HEK293 (cell line): ENCODE measurements around the gene TMEM134.
A peak's percentile ranks its signal among the peaks of the same experiment; 100 is the strongest.

ENCODE experiments used
- CTCF ChIA-PET: fragments of 350-600 bp; formaldehyde crosslinking; extraction: SDS; loops from one replicate; lab custom pipeline; 2021; ENCODE audit warnings: antibody characterized with exemption; lab: Yijun Ruan, JAX
- POLR2A ChIA-PET: fragments of 300-600 bp; formaldehyde crosslinking; extraction: SDS; loops from one replicate; lab custom pipeline; 2020; ENCODE audit warnings: antibody characterized with exemption, inconsistent platforms; lab: Yijun Ruan, JAX
- H3K27ac ChIP-seq: fragments of 200-500 bp; sonication (Bioruptor generic); 2 replicates; pipeline ENCODE4 v1.5.1; 2014; ENCODE audit warnings: low read depth, low read length, control low read depth, inconsistent platforms; ENCODE audit errors: extremely low read depth
- H3K36me3 ChIP-seq, 2 experiments: fragments of 200-500 bp in 1 of 2; sonication (Bioruptor generic) in 1 of 2; 1 replicate in 1 of 2; 2 replicates in 1 of 2; pipeline ENCODE4 v1.5.1; 2014 to 2017; ENCODE audit warnings: inconsistent platforms in 2 of 2, low read length in 2 of 2; ENCODE audit not compliant: control insufficient read depth in 2 of 2, insufficient read depth in 1 of 2
- H3K4me1 ChIP-seq: fragments of 200-500 bp; sonication (Bioruptor generic); 2 replicates; pipeline ENCODE4 v1.5.1; 2014; ENCODE audit warnings: mild to moderate bottlenecking, low read length, inconsistent platforms; ENCODE audit not compliant: control insufficient read depth, insufficient read depth
- H3K4me3 ChIP-seq: 2 replicates; pipeline ENCODE4 v1.5.1; 2011; ENCODE audit warnings: low read depth, mild to moderate bottlenecking, control low read depth, low read length, moderate library complexity
- H3K9me3 ChIP-seq: fragments of 200-500 bp; sonication (Bioruptor generic); 2 replicates; pipeline ENCODE4 v1.5.1; 2014; ENCODE audit warnings: low read depth, low read length, inconsistent platforms; ENCODE audit not compliant: control insufficient read depth, insufficient read depth
- EGR2 ChIP-seq: fragments of 450-650 bp; formaldehyde crosslinking; IDR thresholded peaks from 2 replicates; pipeline ENCODE4 v1.5.1; 2016; ENCODE audit warnings: low read depth, missing biosample characterization, missing genetic modification characterization
- GLIS2 ChIP-seq: fragments of 450-650 bp; formaldehyde crosslinking; IDR thresholded peaks from 2 replicates; pipeline ENCODE4 v1.5.1; 2016; ENCODE audit warnings: missing biosample characterization, missing genetic modification characterization
- SCRT2 ChIP-seq: fragments of 450-650 bp; formaldehyde crosslinking; IDR thresholded peaks from 2 replicates; pipeline ENCODE4 v1.5.1; 2016; ENCODE audit warnings: missing biosample characterization, missing genetic modification characterization
- ZBTB7A ChIP-seq: fragments of 450-650 bp; formaldehyde crosslinking; IDR thresholded peaks from 2 replicates; pipeline ENCODE4 v1.5.1; 2016; ENCODE audit warnings: low read depth, missing biosample characterization, missing genetic modification characterization
- ZNF146 ChIP-seq: fragments of 450-650 bp; formaldehyde crosslinking; IDR thresholded peaks from 2 replicates; pipeline ENCODE4 v1.5.1; 2016; ENCODE audit warnings: missing biosample characterization, missing genetic modification characterization
- ZNF169 ChIP-seq: fragments of 450-650 bp; formaldehyde crosslinking; IDR thresholded peaks from 2 replicates; pipeline ENCODE4 v1.5.1; 2016; ENCODE audit warnings: missing biosample characterization, missing genetic modification characterization
- ZNF18 ChIP-seq: fragments of 450-650 bp; formaldehyde crosslinking; IDR thresholded peaks from 2 replicates; pipeline ENCODE4 v1.5.1; 2016; ENCODE audit warnings: missing biosample characterization, missing genetic modification characterization
- ZNF184 ChIP-seq: fragments of 450-650 bp; IDR thresholded peaks from 2 replicates; pipeline ENCODE4 v1.5.1; 2018; ENCODE audit warnings: missing biosample characterization, mild to moderate bottlenecking, missing genetic modification characterization
- ZNF292 ChIP-seq: fragments of 450-650 bp; formaldehyde crosslinking; IDR thresholded peaks from 2 replicates; pipeline ENCODE4 v1.5.1; 2016; ENCODE audit warnings: low read depth, missing biosample characterization, missing genetic modification characterization, borderline replicate concordance
- ZNF37A ChIP-seq: fragments of 450-650 bp; IDR thresholded peaks from 2 replicates; pipeline ENCODE4 v1.5.1; 2018; ENCODE audit warnings: missing biosample characterization, missing genetic modification characterization
- ZNF426 ChIP-seq: fragments of 450-650 bp; formaldehyde crosslinking; IDR thresholded peaks from 2 replicates; pipeline ENCODE4 v1.5.1; 2017; ENCODE audit warnings: missing biosample characterization, missing genetic modification characterization, mild to moderate bottlenecking, inconsistent platforms, moderate library complexity
- ZNF623 ChIP-seq: fragments of 450-650 bp; formaldehyde crosslinking; IDR thresholded peaks from 2 replicates; pipeline ENCODE4 v1.5.1; 2016; ENCODE audit warnings: missing biosample characterization, missing genetic modification characterization
- ZNF624 ChIP-seq: fragments of 450-650 bp; formaldehyde crosslinking; IDR thresholded peaks from 2 replicates; pipeline ENCODE4 v1.5.1; 2017; ENCODE audit warnings: missing biosample characterization, missing genetic modification characterization
- ZNF658 ChIP-seq: fragments of 450-650 bp; formaldehyde crosslinking; IDR thresholded peaks from 2 replicates; pipeline ENCODE4; 2016; ENCODE audit warnings: missing biosample characterization, missing genetic modification characterization
- ZNF660 ChIP-seq: fragments of 450-650 bp; IDR thresholded peaks from 2 replicates; pipeline ENCODE4 v1.5.1; 2018; ENCODE audit warnings: missing biosample characterization, mild to moderate bottlenecking, missing genetic modification characterization
- ZNF707 ChIP-seq: fragments of 450-650 bp; formaldehyde crosslinking; IDR thresholded peaks from 2 replicates; pipeline ENCODE4 v1.5.1; 2016; ENCODE audit warnings: missing biosample characterization, missing genetic modification characterization
- ZNF837 ChIP-seq: fragments of 450-650 bp; formaldehyde crosslinking; IDR thresholded peaks from 2 replicates; pipeline ENCODE4 v1.5.1; 2016; ENCODE audit warnings: missing biosample characterization, missing genetic modification characterization
- ZSCAN23 ChIP-seq: fragments of 450-650 bp; formaldehyde crosslinking; IDR thresholded peaks from 2 replicates; pipeline ENCODE4 v1.5.1; 2016; ENCODE audit warnings: missing biosample characterization, missing genetic modification characterization
- ZXDB ChIP-seq: fragments of 450-650 bp; formaldehyde crosslinking; IDR thresholded peaks from 2 replicates; pipeline ENCODE4 v1.5.1; 2016; ENCODE audit warnings: missing biosample characterization, missing genetic modification characterization
- TF ChIP-seq, protein P1 (sequence below): sonication (generic); formaldehyde crosslinking; IDR thresholded peaks from 2 replicates; pipeline ENCODE4 v1.8.1; 2022; ENCODE audit warnings: mild to moderate bottlenecking, moderate library complexity, missing genetic modification reagents

TMEM134 gene

DNA sequence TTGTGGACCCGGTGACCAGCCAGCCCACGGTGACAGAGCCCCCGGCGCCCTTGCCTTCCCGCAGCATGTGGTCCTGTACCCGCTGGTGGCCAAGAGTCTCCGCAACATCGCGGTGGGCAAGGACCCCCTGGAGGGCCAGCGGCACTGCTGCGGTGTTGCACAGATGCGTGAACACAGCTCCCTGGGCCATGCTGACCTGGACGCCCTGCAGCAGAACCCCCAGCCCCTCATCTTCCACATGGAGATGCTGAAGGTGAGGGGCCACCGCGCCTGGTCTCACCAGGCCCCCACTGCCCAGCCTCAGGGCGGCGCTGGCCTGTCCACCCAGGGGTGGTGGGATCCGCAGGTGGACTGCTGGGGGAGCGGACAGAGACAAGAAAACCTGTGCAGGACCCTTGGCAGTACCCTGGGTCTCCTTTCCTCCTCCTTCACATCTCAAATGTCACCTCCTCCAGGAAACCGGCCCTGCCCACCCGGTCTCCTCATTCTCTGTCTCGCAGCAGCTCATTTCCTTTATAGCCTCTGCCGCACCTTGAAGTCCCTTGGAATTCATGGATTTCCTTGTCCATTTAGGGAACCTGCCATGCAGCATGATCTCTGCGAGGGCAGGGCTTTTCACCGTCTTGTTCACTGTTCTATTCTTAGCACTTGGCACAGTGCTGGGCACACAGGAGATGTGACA is 20.3 kb upstream of the TMEM134 start:
- TF ChIP-seq ZSCAN23 (no peak), ZNF146 (tag by site-specific recombination) (no peak), EGR2 (tag by site-specific recombination) (no peak), ZNF169 (tag by site-specific recombination) (no peak), GLIS2 (tag by site-specific recombination) (0 out of 2 replicates have a peak, but pooled peaks have one; percentile 4), ZNF426 (tag by site-specific recombination) (no peak), ZNF658 (no peak), ZNF837 (tag by site-specific recombination) (no peak), ZBTB7A (tag by site-specific recombination) (no peak), SCRT2 (tag by site-specific recombination) (0 out of 2 replicates have a peak, but pooled peaks have one; percentile 19), ZNF660 (tag by site-specific recombination) (no peak)
- TF ChIP-seq, protein P1, sequence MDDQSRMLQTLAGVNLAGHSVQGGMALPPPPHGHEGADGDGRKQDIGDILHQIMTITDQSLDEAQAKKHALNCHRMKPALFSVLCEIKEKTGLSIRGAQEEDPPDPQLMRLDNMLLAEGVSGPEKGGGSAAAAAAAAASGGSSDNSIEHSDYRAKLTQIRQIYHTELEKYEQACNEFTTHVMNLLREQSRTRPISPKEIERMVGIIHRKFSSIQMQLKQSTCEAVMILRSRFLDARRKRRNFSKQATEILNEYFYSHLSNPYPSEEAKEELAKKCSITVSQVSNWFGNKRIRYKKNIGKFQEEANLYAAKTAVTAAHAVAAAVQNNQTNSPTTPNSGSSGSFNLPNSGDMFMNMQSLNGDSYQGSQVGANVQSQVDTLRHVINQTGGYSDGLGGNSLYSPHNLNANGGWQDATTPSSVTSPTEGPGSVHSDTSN = no peak
- peaks cover 0 to 69% of the 10 kb centered on the region in 2 experiments; a peak in 2 of 3 replicates for H3K36me3 ChIP-seq
- no peaks in the 10 kb centered on the region for H3K4me1 ChIP-seq
- POLR2A ChIA-PET = no interaction called here
- H3K27ac ChIP-seq = no peak overlapping the region
- CTCF ChIA-PET = interaction anchor here (0.5 to 1.2 kb wide), 2 partner anchors 124 to 227 kb away, joined by 3 to 5 read pairs; no protein-coding TSS in a partner anchor
- H3K4me3 ChIP-seq = no peak overlapping the region
- no peaks in the 10 kb centered on the region for H3K9me3 ChIP-seq

- H3K4me3 ChIP-seq = no peak overlapping the region
- H3K27ac ChIP-seq = no peak overlapping the region
- TF ChIP-seq ZNF18 (no peak), ZNF624 (tag by site-specific recombination) (no peak), ZNF37A (tag by site-specific recombination) (no peak), ZNF292 (tag by site-specific recombination) (no peak), ZNF623 (tag by site-specific recombination) (no peak), ZNF707 (tag by site-specific recombination) (no peak), ZXDB (no peak), ZNF184 (tag by site-specific recombination) (no peak)
- no peaks in the 10 kb centered on the region for H3K4me1 ChIP-seq
- no peaks in the 10 kb centered on the region for H3K9me3 ChIP-seq
- POLR2A ChIA-PET = interaction anchor here (0.7 to 1.7 kb wide), 2 partner anchors 18 to 85 kb away, joined by 3 to 4 read pairs; partner anchors contain the start of gene PPP1CA
- CTCF ChIA-PET = no interaction called here
- peaks cover 0 to 48% of the 10 kb centered on the region in 2 experiments; a peak in 2 of 3 replicates for H3K36me3 ChIP-seq
Measured at GRCh38 chr11:67486481-67487195, 17.6 kb upstream of the TMEM134 start.
